HG03565 (cell line): ENCODE data around the gene P2RY1.
"Not testable (repeated sequence)": the region's sequence is repeated elsewhere in the genome, so short reads cannot be mapped to it uniquely, and the experiment has no call there.

Experiments
- ATAC-seq: cut with Tn5 transposase; IDR thresholded peaks from one replicate; pipeline ENCODE4 v1.9.1; 2021; ENCODE audit warnings: mild to moderate bottlenecking, moderate library complexity; ENCODE audit not compliant: unreplicated experiment

The P2RY1 gene

GRCh38 chr3:152835601-152836102 is 721 bp downstream of the P2RY1 start:
- no peak for ATAC-seq

GRCh38 chr3:152836269-152836668 is 1.3 kb downstream of the P2RY1 start:
- ATAC-seq = no peak

GRCh38 chr3:152839511-152839910 is 4.6 kb downstream of the P2RY1 start:
- no peak for ATAC-seq

GRCh38 chr3:152841131-152841530 is 6.2 kb downstream of the P2RY1 start:
- no peak for ATAC-seq

- ATAC-seq = no peak
Observed at GRCh38 chr3:152842413-152842812, 7.5 kb downstream of the P2RY1 start.

GRCh38 chr3:152843955-152844354 is 9.0 kb downstream of the P2RY1 start:
- ATAC-seq = peak; percentile 40

- not testable (repeated sequence) for ATAC-seq
Observed at GRCh38 chr3:152846572-152847202, 11.8 kb downstream of the P2RY1 start.

GRCh38 chr3:152847599-152847998 is 12.7 kb downstream of the P2RY1 start:
- not testable (repeated sequence) for ATAC-seq

- no peak for ATAC-seq
Observed at GRCh38 chr3:152849996-152850578, 15.2 kb downstream of the P2RY1 start.

GRCh38 chr3:152853196-152853595 is 18.3 kb downstream of the P2RY1 start:
- no peak for ATAC-seq

- no peak for ATAC-seq
Observed at GRCh38 chr3:152857082-152857481, 22.2 kb downstream of the P2RY1 start.

- ATAC-seq = no peak
Observed at GRCh38 chr3:152858170-152858800, 23.4 kb downstream of the P2RY1 start.

GRCh38 chr3:152860736-152861135 is 25.8 kb downstream of the P2RY1 start:
- no peak for ATAC-seq

- ATAC-seq = no peak
Observed at GRCh38 chr3:152865668-152866245, 30.8 kb downstream of the P2RY1 start.

GRCh38 chr3:152870027-152870426 is 35.1 kb downstream of the P2RY1 start:
- no peak for ATAC-seq

GRCh38 chr3:152873314-152873713 is 38.4 kb downstream of the P2RY1 start:
- ATAC-seq = not testable (repeated sequence)

- ATAC-seq = no peak
Observed at GRCh38 chr3:152874896-152875749, 40.2 kb downstream of the P2RY1 start.

- peak; percentile 50 for ATAC-seq
Observed at GRCh38 chr3:152879130-152879789, 44.3 kb downstream of the P2RY1 start.

GRCh38 chr3:152879790-152880174 is 44.9 kb downstream of the P2RY1 start:
- ATAC-seq = no peak

GRCh38 chr3:152885076-152885475 is 50.1 kb downstream of the P2RY1 start:
- ATAC-seq = no peak
